H1 (cell line): Measurements from ENCODE around the gene RAP2A. TPM values are rescaled to one million over a fixed set of nuclear protein-coding genes. Genes with fewer than 3 reads are reported as not detected.

Experiments
- ASH2L ChIP-seq: fragments of 200-600, 300-600 bp; sonication (generic); IDR thresholded peaks from one replicate; pipeline ENCODE4 v1.7.1; 2017; ENCODE audit warnings: low read length
- BACH1 ChIP-seq: IDR thresholded peaks from 2 replicates; pipeline ENCODE4 v1.6.1; 2012; ENCODE audit warnings: low read length, improper control_type of control experiment
- CHD7 ChIP-seq: fragments of 300-600 bp; sonication (generic); IDR thresholded peaks from 2 replicates; pipeline ENCODE4 v1.7.1; 2012; ENCODE audit warnings: low read length, moderate library complexity, mild to moderate bottlenecking, inconsistent platforms; ENCODE audit not compliant: insufficient replicate concordance
- GABPA ChIP-seq: IDR thresholded peaks from 2 replicates; pipeline ENCODE4 v1.6.1; 2011; ENCODE audit warnings: mild to moderate bottlenecking, low read length, moderate library complexity, borderline replicate concordance; ENCODE audit not compliant: insufficient read depth
- KDM1A ChIP-seq: fragments of 200-600, 300-600 bp; sonication (generic); IDR thresholded peaks from 2 replicates; pipeline ENCODE4 v1.7.1; 2016; ENCODE audit warnings: mild to moderate bottlenecking, low read length, borderline replicate concordance
- NANOG ChIP-seq: IDR thresholded peaks from 2 replicates; pipeline ENCODE4 v1.6.1; 2011; ENCODE audit warnings: low read length, low read depth, mild to moderate bottlenecking, inconsistent platforms; ENCODE audit not compliant: insufficient read depth, poor library complexity, severe bottlenecking
- RNF2 ChIP-seq: fragments of 200-900, 300-1000 bp; sonication (generic); IDR thresholded peaks from 2 replicates; pipeline ENCODE4 v1.7.1; 2016; ENCODE audit warnings: borderline replicate concordance, low read depth, mild to moderate bottlenecking, antibody characterized with exemption, low read length; ENCODE audit not compliant: poor library complexity, severe bottlenecking; ENCODE audit errors: missing control alignments
- polyA plus RNA-seq, 7 experiments: library from polyadenylated mRNA; depleted of rRNA in 3 of 7; stranded (reverse) in 5 of 7; unstranded in 2 of 7; fragments of >200 nt in 5 of 7; fragments of 200-250 nt in 2 of 7; gene quantifications; 1 replicate in 5 of 7; 2 replicates in 1 of 7; 4 replicates in 1 of 7; pipeline versions ENCODE4 v1.2.1 to v1.2.3, GENCODE V29; 2011 to 2013; ENCODE audit warnings: missing spikeins in 2 of 7, mixed read lengths in 2 of 7
- total RNA-seq: library from RNA; stranded (reverse); fragmentation: NEBNext Ultra II Directional; extraction: Animal tissue kit (Norgen Biotek cat#: 25700); gene quantifications from 2 replicates; pipeline ENCODE4 v1.2.1, GENCODE V29; 2021

RAP2A gene
- total and polyA plus RNA-seq, 2 of the 8 experiments (the other 6 are each of a cell fraction or from before 2014, with no cell fraction given) = 8.4 to 43.4 TPM

GRCh38 chr13:97468331-97468730 is 34.4 kb downstream of the RAP2A start (continued):
- TF ChIP-seq CHD7 (no peak), BACH1 (no peak), GABPA (no peak), ASH2L (no peak), RNF2 (no peak), NANOG (no peak), KDM1A (no peak)
